Measurements from ENCODE around the gene FZR1.

- TF ChIP-seq CTCF (conservative IDR thresholded peaks at IDR 0.05) (no peak), EZH2 (IDR thresholded peaks at IDR 0.05; ENCODE audit: low read depth) (no peak)
These were observed 37.9 kb downstream of the FZR1 start for GRCh38 chr19:3544058-3544376.
